ENCODE data around the gene HAS3.

- TF ChIP-seq CTCF (IDR thresholded peaks at IDR 0.05) (no peak), POLR2AphosphoS5 (IDR thresholded peaks at IDR 0.05) (no peak), POLR2A (IDR thresholded peaks at IDR 0.05) (no peak)
These were observed 13.5 kb downstream of the HAS3 start for GRCh38 chr16:69118994-69119393.
